Activated CD8-positive, alpha-beta T cell treated with anti-CD3 and anti-CD28 coated beads for 36 hours (primary cell): ENCODE data around the gene ZNF684. TPM values are rescaled to one million over a fixed set of nuclear protein-coding genes. Genes with fewer than 3 reads are reported as not detected.

Experiments used
- ATAC-seq: fragments of 200-7000 bp; cut with Tn5 transposase; one replicate; pipeline ENCODE4 v1.10.0; 2021; ENCODE audit warnings: mild to moderate bottlenecking, moderate library complexity
- CTCF ChIA-PET: fragments of 350-600 bp; sonication (Branson Sonifier 250); formaldehyde crosslinking; loops from one replicate; lab custom pipeline; 2021; ENCODE audit warnings: antibody characterized with exemption; lab: Charles Lee
- POLR2A ChIA-PET: fragments of 350-600 bp; sonication (Branson Sonifier 250); formaldehyde crosslinking; loops from one replicate; lab custom pipeline; 2021; ENCODE audit warnings: antibody characterized with exemption; lab: Charles Lee
- DNase-seq: peaks from one replicate; pipeline ENCODE4 v3.0.0-alpha.2; 2020
- H3K27ac Mint-ChIP-seq: one replicate; pipeline ENCODE4 v1.8.0; 2021; ENCODE audit warnings: mild to moderate bottlenecking, mixed read lengths
- H3K27me3 Mint-ChIP-seq: one replicate; pipeline ENCODE4 v1.8.0; 2021; ENCODE audit warnings: mixed read lengths
- H3K36me3 Mint-ChIP-seq: one replicate; pipeline ENCODE4 v1.8.0; 2021; ENCODE audit warnings: low read depth, mixed read lengths
- H3K4me1 Mint-ChIP-seq: one replicate; pipeline ENCODE4 v1.8.0; 2021; ENCODE audit warnings: low read depth, mixed read lengths
- H3K4me3 Mint-ChIP-seq: one replicate; pipeline ENCODE4 v1.8.0; 2021; ENCODE audit warnings: mild to moderate bottlenecking, moderate library complexity, mixed read lengths
- H3K9me3 Mint-ChIP-seq: one replicate; pipeline ENCODE4 v1.8.0; 2021; ENCODE audit warnings: mixed read lengths
- CTCF ChIP-seq: fragments of 200-600 bp; IDR thresholded peaks from one replicate; pipeline ENCODE4 v1.8.0; 2022; ENCODE audit warnings: antibody characterized with exemption, mild to moderate bottlenecking
- intact Hi-C: fragments of 100-400 bp; cut with micrococcal nuclease; formaldehyde crosslinking; loops from one replicate; pipeline ENCODE4 v1.10.0; 2022
- total RNA-seq, 2 experiments: library from RNA; stranded (reverse); gene quantifications; one replicate each; pipeline ENCODE4 v1.2.3, GENCODE V29; 2021

Gene ZNF684
- total RNA-seq, 2 experiments from 2014 or later, result 4.2 to 4.4 TPM

DNA sequence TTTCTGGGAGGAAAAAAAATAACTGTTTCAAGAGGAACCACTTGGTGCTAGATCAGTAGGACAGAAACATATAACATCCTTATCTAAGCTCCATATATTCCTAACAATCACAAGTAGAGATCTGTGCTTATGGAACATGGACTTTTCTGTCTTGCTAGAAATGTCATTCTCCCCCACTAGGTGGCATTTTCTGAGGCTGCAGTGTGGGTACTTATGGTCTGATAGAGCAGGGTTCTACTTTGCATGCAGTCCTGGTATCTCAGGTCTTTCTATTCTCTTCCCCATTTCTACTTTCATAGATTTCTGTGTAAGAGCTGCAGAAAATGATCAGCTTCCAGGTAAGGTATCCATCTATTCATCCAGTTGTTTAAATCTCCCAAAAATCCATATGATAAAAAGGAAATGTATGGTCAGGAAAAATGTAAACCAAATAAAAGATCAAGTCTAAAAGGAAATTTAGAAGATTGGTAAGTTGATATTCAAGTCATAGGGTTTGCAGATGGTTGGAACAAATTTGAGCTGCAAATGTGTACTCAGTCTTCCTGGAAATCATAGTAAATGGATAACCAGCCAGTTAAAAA is 1.5 kb downstream of the ZNF684 start:
- CTCF ChIA-PET, result interaction anchor here (0.5 to 2.9 kb wide), 44 partner anchors 8 to 320 kb away, joined by 3 to 23 read pairs (median 4); partner anchors contain the start of gene ZFP69B
- Mint-ChIP-seq H3K27me3 (peaks cover 4% of the 10 kb centered on the region), H3K36me3 (peaks cover 30% of the 10 kb centered on the region), H3K4me3 (peak overlapping the region; percentile 93), H3K4me1 (peaks cover 14% of the 10 kb centered on the region), H3K27ac (no peak overlapping the region), H3K9me3 (peaks cover 4% of the 10 kb centered on the region)
- POLR2A ChIA-PET, result interaction anchor here (0.6 to 1.7 kb wide), 6 partner anchors 11 to 147 kb away, joined by 3 to 5 read pairs (median 4); partner anchors contain the start of gene EXO5
- TF ChIP-seq CTCF, result peak; percentile 71
- ATAC-seq (no peak), DNase-seq (peak; percentile 48)
- intact Hi-C loops, result no loop called here

- ATAC-seq (no peak), DNase-seq (no peak)
- ChIA-PET POLR2A (no interaction called here), CTCF (no interaction called here)
- H3K4me1 Mint-ChIP-seq, result peaks cover 14% of the 10 kb centered on the region
- H3K9me3 Mint-ChIP-seq, result peaks cover 4% of the 10 kb centered on the region
- H3K27me3 Mint-ChIP-seq, result peaks cover 2% of the 10 kb centered on the region
- peaks cover 30% of the 10 kb centered on the region for H3K36me3 Mint-ChIP-seq
- no peak overlapping the region for H3K4me3 Mint-ChIP-seq
- no peak for TF ChIP-seq CTCF
- H3K27ac Mint-ChIP-seq, result no peak overlapping the region
- intact Hi-C loops, result no loop called here
Observed at GRCh38 chr1:40534589-40534988, 3.2 kb downstream of the ZNF684 start.

- H3K36me3 Mint-ChIP-seq, result peaks cover 28% of the 10 kb centered on the region
- H3K27ac Mint-ChIP-seq, result no peak overlapping the region
- no peak for TF ChIP-seq CTCF
- H3K4me3 Mint-ChIP-seq, result no peak overlapping the region
- intact Hi-C loops, result no loop called here
- H3K4me1 Mint-ChIP-seq, result peaks cover 14% of the 10 kb centered on the region
- ChIA-PET CTCF (no interaction called here), POLR2A (no interaction called here)
- H3K9me3 Mint-ChIP-seq, result peaks cover 4% of the 10 kb centered on the region
- DNase-seq (no peak), ATAC-seq (no peak)
- H3K27me3 Mint-ChIP-seq, result no peaks in the 10 kb centered on the region
Observed at GRCh38 chr1:40535732-40536131, 4.3 kb downstream of the ZNF684 start.

GRCh38 chr1:40539338-40539737 is 7.9 kb downstream of the ZNF684 start:
- intact Hi-C loops, result no loop called here
- Mint-ChIP-seq H3K27ac (no peak overlapping the region), H3K36me3 (peaks cover 39% of the 10 kb centered on the region), H3K9me3 (peaks cover 4% of the 10 kb centered on the region), H3K27me3 (no peaks in the 10 kb centered on the region), H3K4me1 (no peaks in the 10 kb centered on the region), H3K4me3 (no peak overlapping the region)
- POLR2A ChIA-PET, result no interaction called here
- DNase-seq (no peak), ATAC-seq (no peak)
- TF ChIP-seq CTCF, result no peak
- CTCF ChIA-PET, result no interaction called here

DNA sequence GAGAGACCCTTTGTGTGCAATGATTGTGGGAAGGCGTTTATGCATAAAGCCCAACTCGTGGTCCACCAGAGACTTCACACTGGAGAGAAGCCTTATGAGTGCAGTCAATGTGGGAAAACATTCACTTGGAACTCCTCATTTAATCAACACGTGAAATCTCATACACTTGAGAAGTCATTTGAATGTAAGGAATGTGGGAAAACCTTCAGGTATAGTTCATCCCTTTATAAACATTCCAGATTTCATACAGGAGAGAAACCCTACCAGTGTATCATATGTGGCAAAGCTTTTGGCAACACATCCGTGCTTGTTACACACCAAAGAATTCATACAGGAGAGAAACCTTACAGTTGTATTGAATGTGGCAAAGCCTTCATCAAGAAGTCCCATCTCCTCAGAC is 15.5 kb downstream of the ZNF684 start:
- Mint-ChIP-seq H3K27me3 (no peaks in the 10 kb centered on the region), H3K4me1 (no peaks in the 10 kb centered on the region), H3K36me3 (peaks cover 47% of the 10 kb centered on the region), H3K4me3 (no peak overlapping the region), H3K9me3 (peaks cover 23% of the 10 kb centered on the region), H3K27ac (no peak overlapping the region)
- ChIA-PET CTCF (interaction anchor here (0.6 kb wide), 1 partner anchor 270 kb away, joined by 3 read pairs; no protein-coding TSS in a partner anchor), POLR2A (interaction anchor here (0.5 kb wide), 1 partner anchor 38 kb away, joined by 3 read pairs; the partner anchor contains the start of gene EXO5)
- ATAC-seq (no peak), DNase-seq (no peak)
- TF ChIP-seq CTCF, result no peak
- intact Hi-C loops, result no loop called here
